Neural cell (in vitro differentiated cells): ENCODE measurements around the gene SERPINB4. TPM values are rescaled to one million over a fixed set of nuclear protein-coding genes. Genes with fewer than 3 reads are reported as not detected.

Experiments used
- H2AFZ ChIP-seq: fragments of 200-600, 300-800 bp; sonication (generic), shearing (Covaris generic); 2 replicates; pipeline ENCODE4 v1.6.0; 2014; ENCODE audit warnings: low read depth, mild to moderate bottlenecking, antibody characterized with exemption, low read length, moderate library complexity
- H3F3A ChIP-seq: fragments of 200-600 bp; shearing (Covaris generic); 2 replicates; pipeline ENCODE4 v1.6.1; 2016; ENCODE audit warnings: mild to moderate bottlenecking, moderate library complexity, mixed read lengths, antibody characterized with exemption, low read length; ENCODE audit not compliant: insufficient read depth, poor library complexity, severe bottlenecking
- H3K27ac ChIP-seq: fragments of 200-600, 300-800 bp; sonication (generic), shearing (Covaris generic); 2 replicates; pipeline ENCODE4 v1.5.1; 2014; ENCODE audit warnings: mild to moderate bottlenecking, low read length, moderate library complexity
- H3K27me3 ChIP-seq: fragments of 300-800, 200-600 bp; sonication (generic), shearing (Covaris generic); 2 replicates; pipeline ENCODE4 v1.6.0; 2014; ENCODE audit warnings: mild to moderate bottlenecking, low read depth, low read length, moderate library complexity; ENCODE audit not compliant: insufficient read depth
- H3K36me3 ChIP-seq: fragments of 300-800, 200-600 bp; sonication (generic), shearing (Covaris generic); 2 replicates; pipeline ENCODE4 v1.5.1; 2014; ENCODE audit warnings: mild to moderate bottlenecking, antibody characterized with exemption, low read length, moderate library complexity; ENCODE audit not compliant: insufficient read depth
- H3K4me2 ChIP-seq: fragments of 300-800, 200-600 bp; sonication (generic), shearing (Covaris generic); 2 replicates; pipeline ENCODE4 v1.6.0; 2014; ENCODE audit warnings: mild to moderate bottlenecking, low read length
- H3K4me3 ChIP-seq: fragments of 300-800, 200-600 bp; sonication (generic), shearing (Covaris generic); 2 replicates; pipeline ENCODE4 v1.5.1; 2014; ENCODE audit warnings: mild to moderate bottlenecking, low read length, moderate library complexity
- H3K79me2 ChIP-seq: fragments of 200-600 bp; shearing (Covaris generic); replicated peaks from 2 replicates; pipeline ENCODE4 v1.6.0; 2014; ENCODE audit warnings: mild to moderate bottlenecking, low read length, moderate library complexity; ENCODE audit not compliant: insufficient read depth
- H3K9ac ChIP-seq: fragments of 300-800, 200-600 bp; sonication (generic), shearing (Covaris generic); 2 replicates; pipeline ENCODE4 v1.6.1; 2016; ENCODE audit warnings: mild to moderate bottlenecking, low read length, mixed read lengths
- H3K9me2 ChIP-seq: fragments of 200-600 bp; shearing (Covaris generic); 2 replicates; pipeline ENCODE4 v1.6.1; 2016; ENCODE audit warnings: mild to moderate bottlenecking, low read length, mixed read lengths; ENCODE audit not compliant: insufficient read depth
- H3K9me3 ChIP-seq: fragments of 200-600, 300-800 bp; sonication (generic), shearing (Covaris generic); 2 replicates; pipeline ENCODE4 v1.6.1; 2016; ENCODE audit warnings: mild to moderate bottlenecking, mixed run types, low read length, moderate library complexity, mixed read lengths
- H4K20me1 ChIP-seq: fragments of 200-600 bp; shearing (Covaris generic); 2 replicates; pipeline ENCODE4 v1.6.1; 2016; ENCODE audit warnings: mild to moderate bottlenecking, mixed run types; ENCODE audit not compliant: insufficient read depth
- CTCF ChIP-seq: fragments of 450-650 bp; IDR thresholded peaks from 2 replicates; pipeline ENCODE4 v1.5.1; 2014; ENCODE audit warnings: antibody characterized with exemption, mild to moderate bottlenecking, moderate library complexity; ENCODE audit not compliant: poor library complexity, severe bottlenecking
- EP300 ChIP-seq: fragments of 450-650 bp; conservative IDR thresholded peaks from 2 replicates; pipeline ENCODE4 v1.6.1; 2014; ENCODE audit warnings: antibody characterized with exemption, mild to moderate bottlenecking, moderate library complexity; ENCODE audit not compliant: poor library complexity, severe bottlenecking
- EZH2 ChIP-seq: fragments of 200-600, 300-800 bp; shearing (Covaris generic), sonication (generic); IDR thresholded peaks from 2 replicates; pipeline ENCODE4 v1.6.1; 2014; ENCODE audit warnings: antibody characterized with exemption, low read length, borderline replicate concordance, mild to moderate bottlenecking; ENCODE audit not compliant: insufficient read depth, poor library complexity, severe bottlenecking
- MXI1 ChIP-seq: fragments of 450-650 bp; conservative IDR thresholded peaks from 2 replicates; pipeline ENCODE4 v1.6.1; 2014; ENCODE audit warnings: antibody characterized with exemption, mild to moderate bottlenecking; ENCODE audit not compliant: poor library complexity, severe bottlenecking
- POLR2AphosphoS5 ChIP-seq: IDR thresholded peaks from 2 replicates; pipeline ENCODE4 v1.6.1; 2012
- RAD21 ChIP-seq: fragments of 450-650 bp; conservative IDR thresholded peaks from 2 replicates; pipeline ENCODE4 v1.6.1; 2014; ENCODE audit warnings: antibody characterized with exemption, mild to moderate bottlenecking, moderate library complexity
- REST ChIP-seq: IDR thresholded peaks from 2 replicates; pipeline ENCODE4 v1.6.1; 2012; ENCODE audit warnings: borderline replicate concordance
- SMC3 ChIP-seq: fragments of 450-650 bp; conservative IDR thresholded peaks from 2 replicates; pipeline ENCODE4 v1.6.1; 2014; ENCODE audit warnings: antibody characterized with exemption, mild to moderate bottlenecking, moderate library complexity; ENCODE audit not compliant: poor library complexity
- TAF1 ChIP-seq: IDR thresholded peaks from 2 replicates; pipeline ENCODE4 v1.6.1; 2012; ENCODE audit warnings: low read depth
- polyA plus RNA-seq: library from polyadenylated mRNA; depleted of rRNA; stranded (reverse); fragments of >200 nt; gene quantifications from 2 replicates; pipeline ENCODE4 v1.2.3, GENCODE V29; 2014

SERPINB4 gene
- polyA plus RNA-seq, 1 donor from 2014 or later = not detected

DNA sequence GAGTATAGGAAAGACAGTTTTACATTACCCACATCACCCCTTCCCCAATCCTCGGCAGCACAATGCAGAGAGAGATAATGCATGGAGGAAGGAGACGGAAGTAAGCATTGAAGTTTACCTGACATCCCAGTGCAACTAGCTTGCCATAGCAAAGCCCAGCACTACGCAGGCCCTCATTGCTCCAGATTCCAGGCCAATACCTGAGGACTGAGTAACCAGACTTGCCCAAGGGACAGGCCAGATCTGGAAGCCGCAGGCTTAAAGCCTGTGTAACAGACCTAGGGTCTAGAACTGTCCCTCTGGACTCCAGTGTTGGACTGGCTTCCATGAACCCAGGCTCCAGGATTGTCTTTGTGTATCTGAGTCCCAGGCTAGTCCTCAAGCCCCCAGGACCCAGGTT lies 17.6 kb downstream of the SERPINB4 start:
- no peak overlapping the region for H3K9ac ChIP-seq
- peaks cover 18% of the 10 kb centered on the region for H3K9me3 ChIP-seq

GRCh38 chr18:63624863-63625262 lies 19.2 kb downstream of the SERPINB4 start:
- TF ChIP-seq REST (no peak), MXI1 (no peak), TAF1 (no peak), CTCF (no peak), EP300 (no peak), RAD21 (no peak), EZH2 (no peak), SMC3 (no peak), POLR2AphosphoS5 (no peak)
- Histone ChIP-seq H3K4me3 (no peak overlapping the region), H3K27me3 (no peaks in the 10 kb centered on the region), H3K36me3 (no peaks in the 10 kb centered on the region), H3K9me3 (peaks cover 18% of the 10 kb centered on the region), H3K4me2 (no peak overlapping the region), H3K27ac (no peak overlapping the region), H3K9me2 (no peaks in the 10 kb centered on the region), H4K20me1 (no peaks in the 10 kb centered on the region), H3F3A (no peaks in the 10 kb centered on the region), H2AFZ (no peak overlapping the region), H3K9ac (no peak overlapping the region), H3K79me2 (no peaks in the 10 kb centered on the region)

More for the DNA sequence above, 17.6 kb downstream of the SERPINB4 start:
- Histone ChIP-seq H3K9me2 (no peaks in the 10 kb centered on the region), H3K27ac (no peak overlapping the region), H3K79me2 (no peaks in the 10 kb centered on the region), H3K4me3 (no peak overlapping the region), H3K4me2 (no peak overlapping the region), H3F3A (no peaks in the 10 kb centered on the region), H4K20me1 (no peaks in the 10 kb centered on the region), H3K36me3 (no peaks in the 10 kb centered on the region), H3K27me3 (no peaks in the 10 kb centered on the region), H2AFZ (no peak overlapping the region)
- TF ChIP-seq EZH2 = no peak

DNA sequence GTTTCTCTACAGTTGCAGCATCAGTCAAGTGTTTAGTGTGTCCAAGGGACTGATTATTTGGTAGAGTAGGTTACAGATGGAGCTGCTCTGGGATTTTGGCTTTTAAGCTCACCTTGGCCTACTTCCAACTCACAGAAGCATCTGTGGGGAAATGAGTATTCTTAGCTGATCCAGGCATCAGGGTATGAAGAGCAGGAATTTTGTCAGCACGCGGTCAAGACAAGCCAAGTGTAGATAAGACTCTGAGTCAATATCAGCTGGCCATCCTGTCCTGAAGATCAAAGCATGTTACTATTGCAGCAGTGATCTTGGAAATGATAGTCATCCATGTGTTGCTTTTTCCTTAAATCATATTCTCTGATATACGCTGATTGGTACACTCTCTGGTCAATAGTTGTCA lies 24.4 kb downstream of the SERPINB4 start:
- Histone ChIP-seq H3K27ac (no peak overlapping the region), H3K9me3 (peaks cover 4% of the 10 kb centered on the region), H3F3A (no peaks in the 10 kb centered on the region), H4K20me1 (no peaks in the 10 kb centered on the region), H3K4me3 (no peak overlapping the region), H3K9ac (no peak overlapping the region), H3K4me2 (no peak overlapping the region), H2AFZ (no peak overlapping the region), H3K36me3 (no peaks in the 10 kb centered on the region), H3K27me3 (no peaks in the 10 kb centered on the region), H3K9me2 (no peaks in the 10 kb centered on the region), H3K79me2 (no peaks in the 10 kb centered on the region)
- TF ChIP-seq SMC3 (no peak), CTCF (no peak), MXI1 (no peak), REST (no peak), TAF1 (no peak), EZH2 (no peak), RAD21 (no peak), POLR2AphosphoS5 (no peak), EP300 (no peak)
